HG02981 (cell line): ENCODE data around the gene MRPL48.
A peak's percentile ranks its signal among the peaks of the same experiment; 100 is the strongest.
"Not testable (repeated sequence)": the region's sequence is repeated elsewhere in the genome, so short reads cannot be mapped to it uniquely, and the experiment has no call there.

Experiments
- ATAC-seq: cut with Tn5 transposase; IDR thresholded peaks from one replicate; pipeline ENCODE4 v1.9.1; 2021; ENCODE audit warnings: mild to moderate bottlenecking, moderate library complexity; ENCODE audit not compliant: unreplicated experiment

The MRPL48 gene

GRCh38 chr11:73787643-73788558, at the start of gene MRPL48:
Gene MRPL48, plus strand, starts transcription at chr11:73787874. Its CDS starts 98 bp downstream, at chr11:73787972.
- ATAC-seq = peak; percentile 96

- no peak for ATAC-seq
These were observed 44.6 kb upstream of the MRPL48 start for GRCh38 chr11:73743045-73743444.

GRCh38 chr11:73746701-73747100, 41.0 kb upstream of the MRPL48 start:
- no peak for ATAC-seq

- no peak for ATAC-seq
These were observed 39.9 kb upstream of the MRPL48 start for GRCh38 chr11:73747762-73748161.

- no peak for ATAC-seq
These were observed 39.4 kb upstream of the MRPL48 start for GRCh38 chr11:73748300-73748699.

- ATAC-seq = no peak
These were observed 38.6 kb upstream of the MRPL48 start for GRCh38 chr11:73749118-73749517.

GRCh38 chr11:73750228-73750627, 37.4 kb upstream of the MRPL48 start:
- ATAC-seq = no peak

- not testable (repeated sequence) for ATAC-seq
These were observed 36.8 kb upstream of the MRPL48 start for GRCh38 chr11:73750862-73751261.

- ATAC-seq = no peak
These were observed 35.3 kb upstream of the MRPL48 start for GRCh38 chr11:73752216-73752867.

GRCh38 chr11:73752903-73753302, 34.8 kb upstream of the MRPL48 start:
- no peak for ATAC-seq

GRCh38 chr11:73753938-73754337, 33.7 kb upstream of the MRPL48 start:
- no peak for ATAC-seq

- ATAC-seq = no peak
These were observed 32.0 kb upstream of the MRPL48 start for GRCh38 chr11:73755670-73756069.

GRCh38 chr11:73757598-73757997, 30.1 kb upstream of the MRPL48 start:
- no peak for ATAC-seq

GRCh38 chr11:73758451-73758850, 29.2 kb upstream of the MRPL48 start:
- ATAC-seq = no peak

- ATAC-seq = no peak
These were observed 28.0 kb upstream of the MRPL48 start for GRCh38 chr11:73759610-73760134.

- peak; percentile 3 for ATAC-seq
These were observed 27.5 kb upstream of the MRPL48 start for GRCh38 chr11:73760135-73760678.

GRCh38 chr11:73760679-73761402, 26.8 kb upstream of the MRPL48 start, which contains the start of gene RAB6A:
Gene RAB6A, minus strand, starts transcription at chr11:73761074. Its CDS starts 439 bp downstream, at chr11:73760635.
- peak; percentile 89 for ATAC-seq

GRCh38 chr11:73761403-73761945, 26.2 kb upstream of the MRPL48 start:
- ATAC-seq = peak; percentile 1

GRCh38 chr11:73762732-73763131, 24.9 kb upstream of the MRPL48 start:
- ATAC-seq = no peak

GRCh38 chr11:73766763-73767162, 20.9 kb upstream of the MRPL48 start:
- ATAC-seq = no peak
